Activated naive CD8-positive, alpha-beta T cell treated with anti-CD3 and anti-CD28 coated beads, Interleukin-2, amount 10 ng/mL, durations not matched to agents 7 days and 5 days (primary cell): ENCODE measurements around the gene RAB7B. TPM values are rescaled to one million over a fixed set of nuclear protein-coding genes. Genes with fewer than 3 reads are reported as not detected.
A peak's percentile ranks its signal among the peaks of the same experiment; 100 is the strongest.

Source experiments
- ATAC-seq: fragments of 150-1000 bp; cut with Tn5 transposase; one replicate; pipeline ENCODE4 v1.10.0; 2021; ENCODE audit warnings: low read depth, moderate library complexity
- POLR2A ChIA-PET: fragments of 350-600 bp; sonication (Branson Sonifier 250); formaldehyde crosslinking; loops from one replicate; lab custom pipeline; 2021; ENCODE audit warnings: antibody characterized with exemption; lab: Charles Lee
- DNase-seq: peaks from one replicate; pipeline ENCODE4 v3.0.0; 2021
- H3K27ac Mint-ChIP-seq: one replicate; pipeline ENCODE4 v1.8.0; 2022; ENCODE audit warnings: mild to moderate bottlenecking, mixed read lengths
- H3K27me3 Mint-ChIP-seq: one replicate; pipeline ENCODE4 v1.8.0; 2022; ENCODE audit warnings: mild to moderate bottlenecking, moderate library complexity, mixed read lengths
- H3K36me3 Mint-ChIP-seq: one replicate; pipeline ENCODE4 v1.8.0; 2021; ENCODE audit warnings: mild to moderate bottlenecking, mixed read lengths
- H3K4me1 Mint-ChIP-seq: one replicate; pipeline ENCODE4 v1.8.0; 2021; ENCODE audit warnings: mixed read lengths
- H3K4me3 Mint-ChIP-seq: one replicate; pipeline ENCODE4 v1.8.0; 2022; ENCODE audit warnings: mild to moderate bottlenecking, moderate library complexity, mixed read lengths
- H3K9me3 Mint-ChIP-seq: one replicate; pipeline ENCODE4 v1.8.0; 2021; ENCODE audit warnings: mixed read lengths
- total RNA-seq, 2 experiments: library from RNA; stranded (reverse); gene quantifications; one replicate each; pipeline ENCODE4 v1.2.3, GENCODE V29; 2021

RAB7B gene
- total RNA-seq, 2 experiments from 2014 or later, result 0.80 to 0.91 TPM

DNA sequence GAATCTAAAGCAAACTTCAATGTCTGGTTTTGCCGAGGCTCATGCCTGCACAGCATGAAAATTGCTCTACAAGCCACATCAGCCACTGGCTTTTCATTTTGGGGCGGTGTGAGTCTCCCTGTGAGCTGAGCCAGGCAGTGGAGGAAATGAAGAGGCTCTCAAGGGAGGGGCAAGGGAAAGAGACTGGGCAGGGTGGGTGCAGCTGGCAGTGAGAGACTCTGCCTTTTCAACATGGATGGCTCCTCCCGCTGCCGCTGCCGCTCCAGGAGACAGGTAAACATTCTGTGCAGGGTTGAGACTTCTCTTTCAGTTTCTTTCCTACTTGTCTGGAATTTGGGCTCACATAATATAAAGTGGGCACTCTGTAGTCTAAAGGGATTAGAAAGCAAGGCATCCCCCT is 31.8 kb upstream of the RAB7B start:
- Mint-ChIP-seq H3K4me1 (peaks cover 14% of the 10 kb centered on the region), H3K4me3 (peak overlapping the region; percentile 30), H3K9me3 (no peaks in the 10 kb centered on the region), H3K27me3 (peaks cover 39% of the 10 kb centered on the region), H3K36me3 (no peaks in the 10 kb centered on the region), H3K27ac (no peak overlapping the region)
- no peak for ATAC-seq
- DNase-seq, result no peak
- POLR2A ChIA-PET, result no interaction called here

DNA sequence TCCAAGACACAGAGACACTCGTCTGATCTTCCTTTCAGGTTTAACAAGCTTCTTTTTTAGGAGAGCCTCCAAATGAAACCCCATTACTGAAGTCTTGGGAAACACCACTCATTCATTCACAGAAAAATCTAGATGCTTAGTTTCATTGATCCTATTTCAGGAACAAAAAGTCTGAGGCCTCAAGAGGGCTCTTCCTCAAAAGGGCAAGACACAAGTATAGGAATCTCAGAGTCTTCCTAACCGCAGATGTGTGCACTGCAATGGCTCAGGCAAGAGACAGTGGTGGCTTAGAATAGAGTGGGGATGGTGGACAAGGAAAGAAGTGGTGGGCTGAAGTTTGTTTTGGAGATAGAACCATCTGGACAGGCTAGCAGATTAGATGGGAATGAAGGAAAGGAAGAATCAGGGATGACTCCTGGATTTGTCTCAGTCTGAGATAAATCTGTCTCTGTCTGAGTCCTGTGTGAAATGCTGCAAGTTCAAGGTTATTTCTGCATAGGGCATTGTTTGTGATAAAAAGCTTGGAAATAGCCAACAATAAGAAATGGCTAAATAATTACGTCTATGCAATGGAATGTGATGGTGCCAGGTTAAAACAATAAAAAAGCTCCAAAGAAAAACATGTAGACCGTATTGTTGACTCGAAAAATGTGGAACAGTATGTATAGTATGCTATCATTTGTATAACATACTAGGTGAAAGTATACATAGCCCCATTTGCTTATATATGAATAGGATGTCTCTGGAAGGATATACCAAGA is 29.4 kb upstream of the RAB7B start:
- Mint-ChIP-seq H3K36me3 (no peaks in the 10 kb centered on the region), H3K27ac (no peak overlapping the region), H3K27me3 (peaks cover 39% of the 10 kb centered on the region), H3K9me3 (no peaks in the 10 kb centered on the region), H3K4me3 (no peak overlapping the region), H3K4me1 (peaks cover 9% of the 10 kb centered on the region)
- ATAC-seq, result no peak
- no peak for DNase-seq
- POLR2A ChIA-PET, result no interaction called here

DNA sequence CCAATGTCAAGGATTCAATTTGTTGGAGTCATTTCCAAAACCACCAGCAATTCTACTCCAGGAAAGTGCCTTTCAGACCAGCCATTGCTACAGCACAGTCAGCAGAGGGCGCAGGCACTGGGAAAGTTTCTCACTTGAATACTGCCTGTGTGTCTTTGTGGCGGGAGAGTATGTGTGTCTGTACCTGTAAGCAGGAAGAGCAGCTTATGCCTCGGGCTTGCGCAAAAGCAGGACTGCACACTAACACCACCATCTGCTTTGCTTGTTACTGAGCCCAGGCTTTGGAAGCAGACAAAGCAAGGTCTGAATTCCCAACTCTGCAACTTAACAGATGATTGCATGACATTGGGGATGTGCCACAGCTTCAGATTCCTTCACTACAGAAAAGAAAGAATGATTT is 27.5 kb upstream of the RAB7B start:
- H3K36me3 Mint-ChIP-seq, result no peaks in the 10 kb centered on the region
- H3K4me3 Mint-ChIP-seq, result no peak overlapping the region
- H3K27me3 Mint-ChIP-seq, result peaks cover 37% of the 10 kb centered on the region
- POLR2A ChIA-PET, result interaction anchor here (1.0 kb wide), 1 partner anchor 26 kb away, joined by 3 read pairs; no protein-coding TSS in a partner anchor
- H3K4me1 Mint-ChIP-seq, result peaks cover 9% of the 10 kb centered on the region
- DNase-seq, result peak; percentile 69
- no peaks in the 10 kb centered on the region for H3K9me3 Mint-ChIP-seq
- peak; percentile 97 for ATAC-seq
- no peak overlapping the region for H3K27ac Mint-ChIP-seq

- peaks cover 35% of the 10 kb centered on the region for H3K27me3 Mint-ChIP-seq
These were observed 27.0 kb upstream of the RAB7B start for GRCh38 chr1:206030191-206030590.

DNA sequence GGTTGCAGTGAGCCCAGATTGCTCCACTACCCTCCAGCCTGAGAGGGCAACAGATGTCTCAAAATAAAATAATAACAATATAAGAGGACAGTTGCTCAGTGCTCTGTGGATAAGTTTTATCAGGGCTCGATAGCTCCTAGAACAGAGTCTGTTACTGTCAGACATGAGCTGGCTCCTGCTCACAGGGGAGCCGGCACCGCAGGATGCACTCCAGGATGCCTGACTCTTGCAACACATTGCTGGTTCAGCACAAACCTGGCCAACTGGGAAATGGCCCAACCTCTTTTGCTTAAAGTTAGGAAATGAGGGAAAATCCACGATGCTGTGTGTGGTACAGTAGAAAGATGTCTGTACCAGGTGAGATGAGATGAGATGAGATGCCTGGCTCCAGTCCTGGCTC is 26.3 kb upstream of the RAB7B start:
- Mint-ChIP-seq H3K27me3 (peaks cover 29% of the 10 kb centered on the region), H3K4me3 (no peak overlapping the region)

More at GRCh38 chr1:206030191-206030590, 27.0 kb upstream of the RAB7B start:
- ATAC-seq (no peak), DNase-seq (no peak)
- no peak overlapping the region for H3K4me3 Mint-ChIP-seq
- no peak overlapping the region for H3K27ac Mint-ChIP-seq
- H3K36me3 Mint-ChIP-seq, result no peaks in the 10 kb centered on the region
- POLR2A ChIA-PET, result no interaction called here
- H3K4me1 Mint-ChIP-seq, result peaks cover 6% of the 10 kb centered on the region
- H3K9me3 Mint-ChIP-seq, result no peaks in the 10 kb centered on the region

GRCh38 chr1:206025283-206025820 is 22.2 kb upstream of the RAB7B start:
- ATAC-seq (no peak), DNase-seq (no peak)
- Mint-ChIP-seq H3K9me3 (no peaks in the 10 kb centered on the region), H3K36me3 (no peaks in the 10 kb centered on the region), H3K27me3 (peaks cover 19% of the 10 kb centered on the region), H3K4me1 (peaks cover 4% of the 10 kb centered on the region), H3K4me3 (no peak overlapping the region), H3K27ac (no peak overlapping the region)
- POLR2A ChIA-PET, result no interaction called here

More for the DNA sequence above, 26.3 kb upstream of the RAB7B start:
- POLR2A ChIA-PET, result no interaction called here
- Mint-ChIP-seq H3K9me3 (no peaks in the 10 kb centered on the region), H3K4me1 (peaks cover 4% of the 10 kb centered on the region), H3K36me3 (no peaks in the 10 kb centered on the region), H3K27ac (no peak overlapping the region)
- ATAC-seq, result no peak
- DNase-seq, result no peak

- no peak within 1 kb of the TSS for H3K4me3 Mint-ChIP-seq
- POLR2A ChIA-PET, result no interaction called here
- no peaks in the 10 kb centered on the region for H3K36me3 Mint-ChIP-seq
- peak within 1 kb of the TSS; percentile 39 for H3K27ac Mint-ChIP-seq
- DNase-seq, result no peak
- no peak for ATAC-seq
- peaks cover 19% of the 10 kb centered on the region for H3K27me3 Mint-ChIP-seq
- H3K4me1 Mint-ChIP-seq, result peaks cover 4% of the 10 kb centered on the region
- no peaks in the 10 kb centered on the region for H3K9me3 Mint-ChIP-seq
These were observed 20.5 kb upstream of the RAB7B start, which contains the start of gene CTSE for GRCh38 chr1:206023695-206024094. TSS of gene CTSE (minus strand) at chr1:206023895. CDS start at chr1:206023791, 104 bp downstream.

DNA sequence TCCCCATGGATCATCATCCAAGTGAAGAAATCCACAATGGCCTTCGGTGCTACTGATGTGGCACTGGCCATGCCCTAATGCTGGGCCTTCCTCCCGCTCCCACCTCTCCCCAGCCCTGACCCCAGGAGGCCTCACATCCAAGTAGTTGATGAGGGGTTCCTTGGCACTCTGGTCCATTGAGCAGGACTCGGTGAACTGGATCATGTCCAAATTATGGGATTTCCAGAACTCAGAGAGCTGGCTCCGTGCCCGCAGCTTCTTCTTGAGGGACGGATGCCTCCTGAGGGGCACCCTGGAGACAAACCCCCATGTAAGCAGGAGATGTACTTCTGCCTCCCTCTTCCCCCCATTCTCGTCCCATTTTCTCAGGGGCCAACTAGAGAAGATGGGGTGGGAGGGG is 19.6 kb upstream of the RAB7B start:
- ATAC-seq (no peak), DNase-seq (no peak)
- Mint-ChIP-seq H3K27ac (no peak overlapping the region), H3K4me3 (no peak overlapping the region), H3K27me3 (peaks cover 22% of the 10 kb centered on the region), H3K9me3 (no peaks in the 10 kb centered on the region), H3K4me1 (peaks cover 4% of the 10 kb centered on the region), H3K36me3 (no peaks in the 10 kb centered on the region)
- POLR2A ChIA-PET, result no interaction called here

GRCh38 chr1:206021626-206022365 is 18.6 kb upstream of the RAB7B start:
- POLR2A ChIA-PET, result no interaction called here
- H3K4me3 Mint-ChIP-seq, result no peak overlapping the region
- peaks cover 23% of the 10 kb centered on the region for H3K27me3 Mint-ChIP-seq
- H3K36me3 Mint-ChIP-seq, result no peaks in the 10 kb centered on the region
- DNase-seq, result no peak
- no peak overlapping the region for H3K27ac Mint-ChIP-seq
- no peak for ATAC-seq
- H3K4me1 Mint-ChIP-seq, result peaks cover 4% of the 10 kb centered on the region
- no peaks in the 10 kb centered on the region for H3K9me3 Mint-ChIP-seq

GRCh38 chr1:206021008-206021625 is 17.9 kb upstream of the RAB7B start:
- Mint-ChIP-seq H3K36me3 (no peaks in the 10 kb centered on the region), H3K27ac (no peak overlapping the region), H3K9me3 (no peaks in the 10 kb centered on the region), H3K4me3 (no peak overlapping the region), H3K27me3 (peaks cover 20% of the 10 kb centered on the region), H3K4me1 (peaks cover 4% of the 10 kb centered on the region)
- ATAC-seq (no peak), DNase-seq (no peak)
- POLR2A ChIA-PET, result no interaction called here

DNA sequence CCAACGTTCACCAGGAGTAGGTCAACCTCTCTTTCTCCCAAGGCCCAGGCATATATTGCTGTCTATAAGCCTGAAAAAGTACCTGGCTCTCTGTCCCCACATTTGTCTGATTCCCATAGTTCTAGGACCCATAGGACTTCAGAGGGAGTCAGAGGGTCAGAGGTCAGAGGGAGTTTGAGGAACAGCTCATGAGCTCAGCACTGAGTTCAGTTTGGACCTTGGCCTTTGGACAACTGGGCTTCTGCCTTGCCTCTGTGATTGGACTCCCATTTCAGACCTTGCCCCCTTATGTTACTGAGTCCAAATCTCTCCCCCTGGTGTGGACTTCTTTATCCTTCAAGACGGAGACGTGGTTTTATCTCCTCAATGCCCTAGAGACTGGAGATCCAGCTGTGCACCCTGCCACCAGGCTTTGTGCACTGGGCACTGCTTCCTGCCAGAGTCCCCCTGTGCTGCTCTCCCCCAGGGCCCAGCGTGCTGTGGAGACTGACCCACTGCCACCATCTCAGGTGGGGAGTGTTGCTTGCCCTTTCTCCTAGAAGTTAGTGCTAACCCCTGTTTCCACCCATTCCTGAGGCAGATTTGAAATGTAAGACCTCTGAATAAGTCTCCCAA is 17.3 kb upstream of the RAB7B start:
- Mint-ChIP-seq H3K4me1 (peaks cover 4% of the 10 kb centered on the region), H3K27me3 (peaks cover 18% of the 10 kb centered on the region), H3K4me3 (no peak overlapping the region), H3K36me3 (no peaks in the 10 kb centered on the region), H3K27ac (no peak overlapping the region), H3K9me3 (no peaks in the 10 kb centered on the region)
- DNase-seq, result no peak
- POLR2A ChIA-PET, result no interaction called here
- no peak for ATAC-seq

- peaks cover 2% of the 10 kb centered on the region for H3K36me3 Mint-ChIP-seq
- ATAC-seq (no peak), DNase-seq (no peak)
- H3K27me3 Mint-ChIP-seq, result peaks cover 15% of the 10 kb centered on the region
- H3K4me3 Mint-ChIP-seq, result no peak overlapping the region
- no peak overlapping the region for H3K27ac Mint-ChIP-seq
- peaks cover 19% of the 10 kb centered on the region for H3K4me1 Mint-ChIP-seq
- no peaks in the 10 kb centered on the region for H3K9me3 Mint-ChIP-seq
- POLR2A ChIA-PET, result no interaction called here
These were observed 11.9 kb upstream of the RAB7B start for GRCh38 chr1:206015071-206015470.

GRCh38 chr1:206014601-206015000 is 11.4 kb upstream of the RAB7B start:
- Mint-ChIP-seq H3K4me1 (peaks cover 19% of the 10 kb centered on the region), H3K9me3 (no peaks in the 10 kb centered on the region), H3K27ac (no peak overlapping the region), H3K4me3 (no peak overlapping the region), H3K27me3 (peaks cover 15% of the 10 kb centered on the region), H3K36me3 (peaks cover 2% of the 10 kb centered on the region)
- DNase-seq (no peak), ATAC-seq (no peak)
- POLR2A ChIA-PET, result no interaction called here
